Measurements from ENCODE around the gene CADM1. TPM values are rescaled to one million over a fixed set of nuclear protein-coding genes. Genes with fewer than 3 reads are reported as not detected.

CADM1 gene
- total and polyA plus RNA-seq, 7 donors, result 0.69 to 25.2 (median 15.6) TPM

- 52 to 59% methylated on average over 7 of the region's 7 CpGs for WGBS, 2 donors
- no peaks in the 10 kb centered on the region for H3K36me3 ChIP-seq
- intact Hi-C loops (cut with DNase I), result no loop called here
- H3K27ac ChIP-seq, result no peak overlapping the region
- no peak overlapping the region for H3K4me3 ChIP-seq
- H3K4me1 ChIP-seq, result no peaks in the 10 kb centered on the region
- no peaks in the 10 kb centered on the region for H3K9me3 ChIP-seq
- DNase-seq, result no peak
- no peaks in the 10 kb centered on the region for H3K27me3 ChIP-seq
- TF ChIP-seq POLR2A (IDR thresholded peaks at IDR 0.05) (no peak), POLR2AphosphoS5 (IDR thresholded peaks at IDR 0.05) (no peak), EP300 (IDR thresholded peaks at IDR 0.05) (no peak), CTCF (IDR thresholded peaks at IDR 0.05) (no peak)
These were observed 371.6 kb downstream of the CADM1 start for GRCh38 chr11:115132436-115133228.

GRCh38 chr11:115129473-115130289 lies 374.5 kb downstream of the CADM1 start:
- no peak overlapping the region for H3K4me3 ChIP-seq
- no peak for DNase-seq
- no peak overlapping the region for H3K27ac ChIP-seq
- WGBS, 2 donors, result 58 to 77% methylated on average over 14 of the region's 14 CpGs
- intact Hi-C loops (cut with DNase I), result no loop called here
- TF ChIP-seq CTCF (IDR thresholded peaks at IDR 0.05), result no peak
- no peak for TF ChIP-seq EP300 (IDR thresholded peaks at IDR 0.05)
- no peak for TF ChIP-seq POLR2A (IDR thresholded peaks at IDR 0.05)
- no peak for TF ChIP-seq POLR2AphosphoS5 (IDR thresholded peaks at IDR 0.05)
- H3K36me3 ChIP-seq, result no peaks in the 10 kb centered on the region
- no peaks in the 10 kb centered on the region for H3K27me3 ChIP-seq
- no peaks in the 10 kb centered on the region for H3K9me3 ChIP-seq
- H3K4me1 ChIP-seq, result no peaks in the 10 kb centered on the region

- no peaks in the 10 kb centered on the region for H3K9me3 ChIP-seq
- H3K4me1 ChIP-seq, result no peaks in the 10 kb centered on the region
- H3K27ac ChIP-seq, result no peak overlapping the region
- H3K4me3 ChIP-seq, result no peak overlapping the region
- intact Hi-C loops (cut with DNase I), result no loop called here
- no peak for TF ChIP-seq CTCF (IDR thresholded peaks at IDR 0.05)
- TF ChIP-seq POLR2AphosphoS5 (IDR thresholded peaks at IDR 0.05), result no peak
- TF ChIP-seq EP300 (IDR thresholded peaks at IDR 0.05), result no peak
- no peak for TF ChIP-seq POLR2A (IDR thresholded peaks at IDR 0.05)
- no peaks in the 10 kb centered on the region for H3K36me3 ChIP-seq
- H3K27me3 ChIP-seq, result no peaks in the 10 kb centered on the region
- DNase-seq, result no peak
- 91% methylated on average over 4 of the region's 4 CpGs for WGBS, 2 donors
These were observed 376.0 kb downstream of the CADM1 start for GRCh38 chr11:115128226-115128625.

- intact Hi-C loops (cut with DNase I), result no loop called here
These were observed 376.4 kb downstream of the CADM1 start for GRCh38 chr11:115127790-115128189.

More at GRCh38 chr11:115127790-115128189, 376.4 kb downstream of the CADM1 start:
- DNase-seq, result no peak
- Histone ChIP-seq H3K27ac (no peak overlapping the region), H3K27me3 (no peaks in the 10 kb centered on the region), H3K9me3 (no peaks in the 10 kb centered on the region), H3K36me3 (no peaks in the 10 kb centered on the region), H3K4me3 (no peak overlapping the region), H3K4me1 (no peaks in the 10 kb centered on the region)
- 73 to 75% methylated on average over 3 of the region's 3 CpGs for WGBS, 2 donors
- no peak for TF ChIP-seq POLR2AphosphoS5 (IDR thresholded peaks at IDR 0.05)
- no peak for TF ChIP-seq EP300 (IDR thresholded peaks at IDR 0.05)
- TF ChIP-seq CTCF (IDR thresholded peaks at IDR 0.05), result no peak
- TF ChIP-seq POLR2A (IDR thresholded peaks at IDR 0.05), result no peak
